CD4-positive, alpha-beta T cell treated with Interleukin-12 subunit alpha and Interleukin-12 subunit beta, for 1 hour (primary cell): ENCODE data around the gene RGCC.

ENCODE experiments used
- DNase-seq: peaks from one replicate; pipeline ENCODE4 v3.0.0-alpha.2; 2020

RGCC gene

GRCh38 chr13:41454170-41454569, 3.2 kb upstream of the RGCC start:
- no peak for DNase-seq

- DNase-seq = no peak
These were observed 1.5 kb upstream of the RGCC start for GRCh38 chr13:41455725-41456419.

GRCh38 chr13:41457589-41458186, 338 bp downstream of the RGCC start:
- no peak for DNase-seq

- peak; percentile 57 for DNase-seq
These were observed 924 bp downstream of the RGCC start for GRCh38 chr13:41458187-41458760.

- peak; percentile 80 for DNase-seq
These were observed 1.5 kb downstream of the RGCC start for GRCh38 chr13:41458761-41459431.

GRCh38 chr13:41459432-41460073, 2.2 kb downstream of the RGCC start:
- no peak for DNase-seq

GRCh38 chr13:41460074-41460465, 2.7 kb downstream of the RGCC start:
- no peak for DNase-seq

- no peak for DNase-seq
These were observed 3.6 kb downstream of the RGCC start for GRCh38 chr13:41460930-41461329.

- DNase-seq = no peak
These were observed 4.3 kb downstream of the RGCC start for GRCh38 chr13:41461527-41462139.

- DNase-seq = no peak
These were observed 5.1 kb downstream of the RGCC start for GRCh38 chr13:41462427-41462826.

- DNase-seq = peak; percentile 54
These were observed 6.7 kb downstream of the RGCC start for GRCh38 chr13:41463838-41464602.

- peak; percentile 90 for DNase-seq
These were observed 8.0 kb downstream of the RGCC start for GRCh38 chr13:41465241-41465847.

- DNase-seq = peak; percentile 53
These were observed 8.6 kb downstream of the RGCC start for GRCh38 chr13:41465898-41466320.

- DNase-seq = no peak
These were observed 10.1 kb downstream of the RGCC start for GRCh38 chr13:41467425-41467945.

- no peak for DNase-seq
These were observed 11.3 kb downstream of the RGCC start for GRCh38 chr13:41468631-41469030.

- peak; percentile 41 for DNase-seq
These were observed 12.8 kb downstream of the RGCC start for GRCh38 chr13:41470196-41470595.

- DNase-seq = peak; percentile 44
These were observed 14.4 kb downstream of the RGCC start for GRCh38 chr13:41471785-41472184.

GRCh38 chr13:41487222-41487621, 29.9 kb downstream of the RGCC start:
- no peak for DNase-seq

- DNase-seq = peak; percentile 23
These were observed 30.8 kb downstream of the RGCC start for GRCh38 chr13:41488124-41488523.

GRCh38 chr13:41490371-41491015, 33.1 kb downstream of the RGCC start:
- no peak for DNase-seq

GRCh38 chr13:41491436-41491835, 34.1 kb downstream of the RGCC start:
- no peak for DNase-seq
